ENCODE measurements around the gene KRTAP4-1. TPM values are rescaled to one million over a fixed set of nuclear protein-coding genes. Genes with fewer than 3 reads are reported as not detected.
"Not testable (repeated sequence)": the region's sequence is repeated elsewhere in the genome, so short reads cannot be mapped to it uniquely, and the experiment has no call there.

The KRTAP4-1 gene
- total RNA-seq (2014; rRNA removed) (not detected in 2 replicates), Bru-seq, nascent RNA (not detected), BruChase-seq, experiment 1, labeled RNA remaining after a 6-hour chase (not detected), BruChase-seq, experiment 2, labeled RNA remaining after a 2-hour chase (not detected)
- long read RNA-seq, result 0 reads

- no TSS peak for BruUV-seq (replicated peaks)
- H3K4me3 ChIP-seq (ENCODE audit: low read length), result no peak within 1 kb of the TSS
These were observed at the start of gene KRTAP4-1 for GRCh38 chr17:41184480-41184961. TSS of gene KRTAP4-1 (minus strand) at chr17:41184911. CDS start at chr17:41184854, 57 bp downstream.

GRCh38 chr17:41232399-41233105 lies 47.8 kb upstream of the KRTAP4-1 start, which contains the start of gene KRTAP9-3:
TSS of gene KRTAP9-3 (plus strand) at chr17:41232449. CDS start at chr17:41232502, 53 bp downstream.
- H3K4me1 ChIP-seq (ENCODE audit: insufficient read depth, low read length); H3K9me3 ChIP-seq (ENCODE audit: low read length); H4K20me1 ChIP-seq (ENCODE audit: low read length); H3K79me2 ChIP-seq (ENCODE audit: low read length); BruUV-seq (replicated peaks); H3K9ac ChIP-seq (ENCODE audit: low read length); POLR2A ChIA-PET (ENCODE audit: unreplicated experiment); H3F3A ChIP-seq (ENCODE audit: low read length, unreplicated experiment); H2AFZ ChIP-seq (ENCODE audit: low read length); intact Hi-C loops (cut with micrococcal nuclease); ATAC-seq; H3K36me3 ChIP-seq (ENCODE audit: low read depth, low read length); CTCF ChIA-PET; H3K4me3 ChIP-seq (ENCODE audit: low read length); DNase-seq; H3K4me2 ChIP-seq (ENCODE audit: low read length); H3K27me3 ChIP-seq (ENCODE audit: low read length); H3K9me2 ChIP-seq (replicated peaks; ENCODE audit: low read length); H3K27ac ChIP-seq (ENCODE audit: low read length): not testable (repeated sequence)

More at GRCh38 chr17:41184480-41184961, at the start of gene KRTAP4-1:
- ChIA-PET CTCF (no interaction called here), POLR2A (ENCODE audit: unreplicated experiment) (no interaction called here)
- no peak for DNase-seq
- Histone ChIP-seq H4K20me1 (ENCODE audit: low read length) (no peaks in the 10 kb centered on the region), H3F3A (ENCODE audit: low read length, unreplicated experiment) (no peaks in the 10 kb centered on the region), H3K79me2 (ENCODE audit: low read length) (no peaks in the 10 kb centered on the region), H3K9me3 (ENCODE audit: low read length) (no peaks in the 10 kb centered on the region), H3K9ac (ENCODE audit: low read length) (no peak within 1 kb of the TSS), H3K27me3 (ENCODE audit: low read length) (no peaks in the 10 kb centered on the region), H3K36me3 (ENCODE audit: low read depth, low read length) (no peaks in the 10 kb centered on the region), H3K4me2 (ENCODE audit: low read length) (no peak within 1 kb of the TSS), H2AFZ (ENCODE audit: low read length) (no peak within 1 kb of the TSS), H3K4me1 (ENCODE audit: insufficient read depth, low read length) (no peaks in the 10 kb centered on the region), H3K27ac (ENCODE audit: low read length) (no peak within 1 kb of the TSS), H3K9me2 (replicated peaks; ENCODE audit: low read length) (no peaks in the 10 kb centered on the region)
- ATAC-seq, result no peak
- TF ChIP-seq EZH2phosphoT487 (IDR thresholded peaks at IDR 0.05; ENCODE audit: borderline replicate concordance, low read length) (no peak), EZH2 (IDR thresholded peaks at IDR 0.05; ENCODE audit: low read length, unreplicated experiment) (no peak)
- TF ChIP-seq, protein P1, sequence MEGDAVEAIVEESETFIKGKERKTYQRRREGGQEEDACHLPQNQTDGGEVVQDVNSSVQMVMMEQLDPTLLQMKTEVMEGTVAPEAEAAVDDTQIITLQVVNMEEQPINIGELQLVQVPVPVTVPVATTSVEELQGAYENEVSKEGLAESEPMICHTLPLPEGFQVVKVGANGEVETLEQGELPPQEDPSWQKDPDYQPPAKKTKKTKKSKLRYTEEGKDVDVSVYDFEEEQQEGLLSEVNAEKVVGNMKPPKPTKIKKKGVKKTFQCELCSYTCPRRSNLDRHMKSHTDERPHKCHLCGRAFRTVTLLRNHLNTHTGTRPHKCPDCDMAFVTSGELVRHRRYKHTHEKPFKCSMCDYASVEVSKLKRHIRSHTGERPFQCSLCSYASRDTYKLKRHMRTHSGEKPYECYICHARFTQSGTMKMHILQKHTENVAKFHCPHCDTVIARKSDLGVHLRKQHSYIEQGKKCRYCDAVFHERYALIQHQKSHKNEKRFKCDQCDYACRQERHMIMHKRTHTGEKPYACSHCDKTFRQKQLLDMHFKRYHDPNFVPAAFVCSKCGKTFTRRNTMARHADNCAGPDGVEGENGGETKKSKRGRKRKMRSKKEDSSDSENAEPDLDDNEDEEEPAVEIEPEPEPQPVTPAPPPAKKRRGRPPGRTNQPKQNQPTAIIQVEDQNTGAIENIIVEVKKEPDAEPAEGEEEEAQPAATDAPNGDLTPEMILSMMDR (conservative IDR thresholded peaks at IDR 0.05; ENCODE audit: low read depth, low read length), result no peak
- intact Hi-C loops (cut with micrococcal nuclease), result no loop called here

GRCh38 chr17:41231731-41232130 lies 47.0 kb upstream of the KRTAP4-1 start:
- no peaks in the 10 kb centered on the region for H3F3A ChIP-seq (ENCODE audit: low read length, unreplicated experiment)
- DNase-seq, result no peak
- H2AFZ ChIP-seq (ENCODE audit: low read length), result no peak overlapping the region
- ChIA-PET POLR2A (ENCODE audit: unreplicated experiment) (no interaction called here), CTCF (no interaction called here)
- no TSS peak for BruUV-seq (replicated peaks)
- TF ChIP-seq EZH2 (IDR thresholded peaks at IDR 0.05; ENCODE audit: low read length, unreplicated experiment) (no peak), EZH2phosphoT487 (IDR thresholded peaks at IDR 0.05; ENCODE audit: borderline replicate concordance, low read length) (no peak)
- TF ChIP-seq, protein P1 (conservative IDR thresholded peaks at IDR 0.05; ENCODE audit: low read depth, low read length), result no peak
- no peak overlapping the region for H3K27ac ChIP-seq (ENCODE audit: low read length)
- intact Hi-C loops (cut with micrococcal nuclease), result no loop called here
- no peaks in the 10 kb centered on the region for H3K4me1 ChIP-seq (ENCODE audit: insufficient read depth, low read length)
- no peak overlapping the region for H3K4me2 ChIP-seq (ENCODE audit: low read length)
- H3K4me3 ChIP-seq (ENCODE audit: low read length), result no peak overlapping the region
- H3K36me3 ChIP-seq (ENCODE audit: low read depth, low read length), result no peaks in the 10 kb centered on the region
- H3K79me2 ChIP-seq (ENCODE audit: low read length), result no peaks in the 10 kb centered on the region
- H3K27me3 ChIP-seq (ENCODE audit: low read length), result no peaks in the 10 kb centered on the region
- no peaks in the 10 kb centered on the region for H3K9me3 ChIP-seq (ENCODE audit: low read length)
- H4K20me1 ChIP-seq (ENCODE audit: low read length), result no peaks in the 10 kb centered on the region
- no peak overlapping the region for H3K9ac ChIP-seq (ENCODE audit: low read length)
- H3K9me2 ChIP-seq (replicated peaks; ENCODE audit: low read length), result no peaks in the 10 kb centered on the region
- ATAC-seq, result no peak

Measured in PC-3 (cell line).